ENCODE measurements around the gene ARID2.

Gene ARID2

DNA sequence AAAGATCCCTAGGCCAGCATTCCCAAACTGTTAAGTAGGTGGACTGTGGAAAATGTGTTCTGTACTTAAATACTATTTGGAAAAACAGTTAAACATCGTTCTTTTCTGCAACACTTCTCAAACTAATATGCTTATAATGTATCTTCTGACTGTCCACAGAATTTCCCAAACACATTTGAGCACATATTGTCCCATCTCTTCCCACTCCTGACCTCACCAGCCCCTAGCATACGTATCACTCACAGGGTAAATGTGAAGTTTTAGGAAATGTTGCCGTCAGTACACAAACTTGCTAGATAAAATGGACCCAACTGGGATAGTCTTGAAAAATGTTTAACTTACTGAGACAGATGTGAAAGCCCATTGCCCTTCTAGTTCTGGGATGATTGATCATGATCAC, 27.7 kb downstream of the ARID2 start:
- Histone ChIP-seq H3K9me3 (no peaks in the 10 kb centered on the region), H3K4me3 (no peak overlapping the region), H3K36me3 (replicated peaks) (no peaks in the 10 kb centered on the region), H3K27me3 (ENCODE audit: low read depth) (no peaks in the 10 kb centered on the region), H3K4me1 (peaks cover 29% of the 10 kb centered on the region)
- no peak for DNase-seq (ENCODE audit: low spot score in 2 of 2)
- in situ Hi-C loops (cut with MboI; ENCODE audit: low sequenced_read_pairs) = no loop called here

- Histone ChIP-seq H3K4me1 (peaks cover 35% of the 10 kb centered on the region), H3K4me3 (no peak overlapping the region), H3K36me3 (replicated peaks) (no peaks in the 10 kb centered on the region), H3K9me3 (no peaks in the 10 kb centered on the region), H3K27me3 (ENCODE audit: low read depth) (no peaks in the 10 kb centered on the region)
- DNase-seq (ENCODE audit: low spot score in 2 of 2) = no peak
- in situ Hi-C loops (cut with MboI; ENCODE audit: low sequenced_read_pairs) = no loop called here
Measured at GRCh38 chr12:45760333-45760732, 30.8 kb downstream of the ARID2 start.

DNA sequence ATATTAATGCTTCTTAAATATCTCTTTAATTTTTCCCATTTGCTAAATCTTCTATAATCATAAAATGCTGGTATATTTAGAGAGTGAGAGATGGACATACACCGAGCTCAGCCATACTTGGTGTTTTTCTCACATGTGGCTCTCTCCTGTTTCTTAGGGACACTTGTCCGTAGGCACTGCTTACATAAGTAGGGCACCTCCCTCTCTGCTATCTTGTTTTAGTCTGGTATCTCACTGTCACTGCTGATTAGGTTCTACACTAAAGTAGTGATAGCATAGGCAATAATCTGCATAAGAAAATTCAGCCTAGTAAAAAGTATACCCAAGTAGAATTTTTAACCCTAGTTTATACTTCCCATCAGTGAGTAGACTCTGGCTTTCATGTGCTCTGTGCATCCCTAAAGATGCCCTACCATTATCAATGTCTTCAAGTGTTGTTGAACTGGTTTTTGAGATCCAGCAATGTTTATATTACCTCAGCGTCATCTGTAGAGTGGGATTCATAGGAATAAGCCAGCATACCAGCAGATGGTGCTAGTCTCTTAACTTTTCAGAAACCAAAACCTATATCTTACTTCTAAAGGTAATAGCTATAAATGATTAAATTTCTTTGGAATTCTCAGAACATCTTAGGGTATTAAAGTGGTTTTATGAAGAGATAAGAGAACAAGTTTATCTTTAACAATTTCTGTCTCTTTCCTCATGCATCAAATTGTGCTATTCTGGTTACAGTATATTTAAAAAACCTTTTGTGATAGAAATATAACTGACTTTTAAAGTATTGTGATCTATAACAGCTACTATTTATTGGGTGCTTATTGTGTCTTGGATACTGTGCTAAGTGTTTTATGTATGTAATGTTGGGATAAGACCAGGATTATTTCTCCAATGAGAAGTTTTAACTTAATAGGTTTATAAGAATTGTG, 32.9 kb downstream of the ARID2 start:
- Histone ChIP-seq H3K27me3 (ENCODE audit: low read depth) (no peaks in the 10 kb centered on the region), H3K4me3 (no peak overlapping the region), H3K9me3 (no peaks in the 10 kb centered on the region), H3K4me1 (peaks cover 22% of the 10 kb centered on the region), H3K36me3 (replicated peaks) (no peaks in the 10 kb centered on the region)
- in situ Hi-C loops (cut with MboI; ENCODE audit: low sequenced_read_pairs) = no loop called here
- peak in 1 of 2 experiments; percentile 50 for DNase-seq (ENCODE audit: low spot score in 2 of 2)

GRCh38 chr12:45763381-45763780, 33.9 kb downstream of the ARID2 start:
- H3K4me1 ChIP-seq = peaks cover 12% of the 10 kb centered on the region
- H3K9me3 ChIP-seq = no peaks in the 10 kb centered on the region
- no peak overlapping the region for H3K4me3 ChIP-seq
- DNase-seq (ENCODE audit: low spot score in 2 of 2) = no peak
- H3K27me3 ChIP-seq (ENCODE audit: low read depth) = no peaks in the 10 kb centered on the region
- H3K36me3 ChIP-seq (replicated peaks) = no peaks in the 10 kb centered on the region
- in situ Hi-C loops (cut with MboI; ENCODE audit: low sequenced_read_pairs) = no loop called here

GRCh38 chr12:45768194-45768593, 38.7 kb downstream of the ARID2 start:
- Histone ChIP-seq H3K4me3 (no peak overlapping the region), H3K4me1 (peaks cover 6% of the 10 kb centered on the region; the same call in 1 of the 2 replicates), H3K36me3 (replicated peaks) (no peaks in the 10 kb centered on the region), H3K27me3 (ENCODE audit: low read depth) (no peaks in the 10 kb centered on the region), H3K9me3 (no peaks in the 10 kb centered on the region)
- in situ Hi-C loops (cut with MboI; ENCODE audit: low sequenced_read_pairs) = no loop called here
- no peak for DNase-seq (ENCODE audit: low spot score in 2 of 2)

- no peaks in the 10 kb centered on the region for H3K27me3 ChIP-seq (ENCODE audit: low read depth)
- no peaks in the 10 kb centered on the region for H3K4me1 ChIP-seq
- in situ Hi-C loops (cut with MboI; ENCODE audit: low sequenced_read_pairs) = no loop called here
- no peak overlapping the region for H3K4me3 ChIP-seq
- no peaks in the 10 kb centered on the region for H3K9me3 ChIP-seq
- no peaks in the 10 kb centered on the region for H3K36me3 ChIP-seq (replicated peaks)
- DNase-seq (ENCODE audit: low spot score in 2 of 2) = no peak
Measured at GRCh38 chr12:45773747-45774146, 44.2 kb downstream of the ARID2 start.

DNA sequence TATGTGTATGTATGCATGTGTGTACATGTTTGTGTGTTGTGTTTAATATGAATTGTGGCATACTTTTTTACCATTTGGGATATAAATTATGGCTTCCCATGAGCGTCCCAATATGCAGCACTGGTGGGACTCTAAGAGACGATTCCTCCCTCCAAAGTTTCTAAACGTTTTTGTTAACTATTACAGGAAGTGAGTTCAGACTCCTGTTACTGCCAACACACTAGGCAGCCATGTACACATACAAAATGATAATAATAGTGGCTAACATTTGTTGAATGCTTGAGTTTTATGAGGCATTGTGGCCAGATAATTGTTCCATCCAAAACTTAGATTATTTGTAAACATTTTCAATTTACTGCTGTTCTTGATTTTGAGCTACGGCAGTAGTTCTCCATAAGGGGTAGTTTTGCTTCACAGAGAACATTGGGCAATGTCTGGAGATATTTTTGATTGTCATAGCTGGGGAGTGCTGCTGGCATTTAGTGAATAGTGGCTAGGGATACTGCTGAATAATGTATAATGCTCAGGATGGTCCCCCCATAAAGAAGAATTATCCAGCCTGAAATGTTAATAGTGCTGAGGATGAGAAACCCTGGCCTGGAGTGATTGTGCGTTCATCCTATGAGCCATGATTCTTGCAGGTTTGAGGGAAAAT, 45.1 kb downstream of the ARID2 start:
- no peak for DNase-seq (ENCODE audit: low spot score in 2 of 2)
- Histone ChIP-seq H3K9me3 (no peaks in the 10 kb centered on the region), H3K27me3 (ENCODE audit: low read depth) (no peaks in the 10 kb centered on the region), H3K4me3 (no peak overlapping the region), H3K4me1 (no peaks in the 10 kb centered on the region), H3K36me3 (replicated peaks) (no peaks in the 10 kb centered on the region)
- in situ Hi-C loops (cut with MboI; ENCODE audit: low sequenced_read_pairs) = no loop called here

GRCh38 chr12:45775465-45775864, 46.0 kb downstream of the ARID2 start:
- no peak for DNase-seq (ENCODE audit: low spot score in 2 of 2)
- Histone ChIP-seq H3K4me3 (no peak overlapping the region), H3K36me3 (replicated peaks) (no peaks in the 10 kb centered on the region), H3K27me3 (ENCODE audit: low read depth) (no peaks in the 10 kb centered on the region), H3K9me3 (no peaks in the 10 kb centered on the region), H3K4me1 (no peaks in the 10 kb centered on the region)
- in situ Hi-C loops (cut with MboI; ENCODE audit: low sequenced_read_pairs) = no loop called here

GRCh38 chr12:45775964-45776363, 46.5 kb downstream of the ARID2 start:
- Histone ChIP-seq H3K4me1 (no peaks in the 10 kb centered on the region), H3K9me3 (no peaks in the 10 kb centered on the region), H3K4me3 (no peak overlapping the region), H3K27me3 (ENCODE audit: low read depth) (no peaks in the 10 kb centered on the region), H3K36me3 (replicated peaks) (no peaks in the 10 kb centered on the region)
- DNase-seq (ENCODE audit: low spot score in 2 of 2) = no peak
- in situ Hi-C loops (cut with MboI; ENCODE audit: low sequenced_read_pairs) = no loop called here

DNA sequence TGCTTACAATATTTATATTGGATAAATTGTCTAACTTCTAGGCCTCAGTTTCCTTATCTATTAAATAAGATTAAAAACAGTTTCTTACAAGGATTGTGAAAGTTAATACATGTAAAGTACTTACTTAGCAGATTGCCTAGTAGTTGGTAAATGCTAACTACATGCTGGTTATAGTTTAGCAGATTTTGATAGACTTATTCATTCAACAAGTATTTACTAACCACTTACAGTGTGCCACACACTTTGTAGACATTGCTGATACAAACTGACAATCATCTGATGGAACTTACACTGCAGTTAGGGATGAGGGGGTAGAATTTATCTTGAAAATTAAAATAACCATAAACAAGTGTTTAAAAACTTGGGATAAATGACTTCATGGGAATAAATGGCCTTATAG, 50.4 kb downstream of the ARID2 start:
- H3K9me3 ChIP-seq = no peaks in the 10 kb centered on the region
- peaks cover 10% of the 10 kb centered on the region for H3K4me1 ChIP-seq
- H3K4me3 ChIP-seq = no peak overlapping the region
- no peaks in the 10 kb centered on the region for H3K27me3 ChIP-seq (ENCODE audit: low read depth)
- in situ Hi-C loops (cut with MboI; ENCODE audit: low sequenced_read_pairs) = no loop called here
- no peak for DNase-seq (ENCODE audit: low spot score in 2 of 2)
- no peaks in the 10 kb centered on the region for H3K36me3 ChIP-seq (replicated peaks)

- Histone ChIP-seq H3K4me1 (peaks cover 10% of the 10 kb centered on the region), H3K36me3 (replicated peaks) (no peaks in the 10 kb centered on the region), H3K4me3 (no peak overlapping the region), H3K27me3 (ENCODE audit: low read depth) (no peaks in the 10 kb centered on the region), H3K9me3 (no peaks in the 10 kb centered on the region)
- no peak for DNase-seq (ENCODE audit: low spot score in 2 of 2)
- in situ Hi-C loops (cut with MboI; ENCODE audit: low sequenced_read_pairs) = no loop called here
Measured at GRCh38 chr12:45781080-45781479, 51.6 kb downstream of the ARID2 start.

DNA sequence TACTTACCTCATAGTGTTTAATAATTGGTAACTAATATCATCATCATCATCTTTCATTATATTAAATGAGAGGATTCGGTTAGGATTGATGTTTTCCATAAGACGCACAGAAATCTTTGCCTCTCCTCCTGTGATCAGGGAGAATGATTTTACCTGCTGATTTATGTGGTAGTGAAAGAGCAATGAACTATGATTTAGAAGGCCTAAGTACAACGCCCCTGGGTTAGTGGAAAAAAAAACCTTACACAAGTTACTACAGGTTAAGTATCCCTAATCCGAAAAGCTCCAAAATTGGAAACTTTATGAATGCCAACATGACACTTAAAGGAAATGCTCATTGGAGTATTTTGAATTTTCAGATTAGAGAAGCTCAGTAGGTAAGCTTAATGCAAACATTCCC, 55.8 kb downstream of the ARID2 start:
- DNase-seq (ENCODE audit: low spot score in 2 of 2) = no peak
- Histone ChIP-seq H3K36me3 (replicated peaks) (no peaks in the 10 kb centered on the region), H3K4me3 (no peak overlapping the region), H3K27me3 (ENCODE audit: low read depth) (no peaks in the 10 kb centered on the region), H3K9me3 (no peaks in the 10 kb centered on the region), H3K4me1 (peaks cover 10% of the 10 kb centered on the region)
- in situ Hi-C loops (cut with MboI; ENCODE audit: low sequenced_read_pairs) = no loop called here

- Histone ChIP-seq H3K4me1 (no peaks in the 10 kb centered on the region), H3K36me3 (replicated peaks) (no peaks in the 10 kb centered on the region), H3K9me3 (no peaks in the 10 kb centered on the region), H3K27me3 (ENCODE audit: low read depth) (no peaks in the 10 kb centered on the region), H3K4me3 (no peak overlapping the region)
- DNase-seq (ENCODE audit: low spot score in 2 of 2) = no peak
- in situ Hi-C loops (cut with MboI; ENCODE audit: low sequenced_read_pairs) = no loop called here
Measured at GRCh38 chr12:45789025-45789424, 59.5 kb downstream of the ARID2 start.

- H3K4me1 ChIP-seq = no peaks in the 10 kb centered on the region
- H3K36me3 ChIP-seq (replicated peaks) = no peaks in the 10 kb centered on the region
- no peak for DNase-seq (ENCODE audit: low spot score in 2 of 2)
- no peak overlapping the region for H3K4me3 ChIP-seq
- no peaks in the 10 kb centered on the region for H3K9me3 ChIP-seq
- in situ Hi-C loops (cut with MboI; ENCODE audit: low sequenced_read_pairs) = no loop called here
- no peaks in the 10 kb centered on the region for H3K27me3 ChIP-seq (ENCODE audit: low read depth)
Measured at GRCh38 chr12:45794422-45794821, 64.9 kb downstream of the ARID2 start.

Measured in HAP-1 (cell line).